Adrenal gland (tissue), 5 donors: ENCODE results near the gene ATXN10.

Experiments used
- POLR2A ChIP-seq, 2 donors: fragments of 450-650 bp; IDR thresholded peaks; one replicate each; pipeline ENCODE4 v1.6.1; 2017; ENCODE audit warnings: antibody characterized with exemption in 2 of 2, mild to moderate bottlenecking in 2 of 2, moderate library complexity in 1 of 2
- TF ChIP-seq, protein P1 (sequence below), 6 experiments: fragments of 450-650 bp in 4 of 6; fragments of 200-600 bp in 2 of 6; sonication (generic) in 1 of 6; IDR thresholded peaks; 1 replicate in 5 of 6; 2 replicates in 1 of 6; pipeline versions ENCODE4 v1.5.1 to v1.8.0; 2016 to 2021; ENCODE audit warnings: antibody characterized with exemption in 6 of 6, mild to moderate bottlenecking in 2 of 6, moderate library complexity in 1 of 6
- donor health status: DM: no; HTN: no; CAD: no.

DNA sequence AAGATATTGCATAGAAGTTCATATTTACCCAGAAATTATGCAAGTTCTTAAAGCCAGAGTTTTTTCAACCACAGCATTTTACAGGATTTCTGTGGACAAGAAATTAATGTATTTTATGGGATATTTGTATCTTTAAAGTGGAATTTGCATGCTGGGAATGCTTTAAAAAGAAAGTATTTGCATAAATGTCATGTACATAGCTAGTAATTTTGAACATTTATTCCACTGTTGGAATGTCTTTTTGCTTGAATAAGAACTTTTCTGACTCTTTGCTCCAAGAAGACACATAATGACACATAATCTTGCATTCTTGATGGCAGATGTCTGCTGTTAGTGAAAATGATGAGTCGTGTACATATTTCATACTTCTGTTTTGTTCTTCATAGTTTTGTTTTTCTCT lies 66.6 kb downstream of the ATXN10 start:
- TF ChIP-seq, protein P1, sequence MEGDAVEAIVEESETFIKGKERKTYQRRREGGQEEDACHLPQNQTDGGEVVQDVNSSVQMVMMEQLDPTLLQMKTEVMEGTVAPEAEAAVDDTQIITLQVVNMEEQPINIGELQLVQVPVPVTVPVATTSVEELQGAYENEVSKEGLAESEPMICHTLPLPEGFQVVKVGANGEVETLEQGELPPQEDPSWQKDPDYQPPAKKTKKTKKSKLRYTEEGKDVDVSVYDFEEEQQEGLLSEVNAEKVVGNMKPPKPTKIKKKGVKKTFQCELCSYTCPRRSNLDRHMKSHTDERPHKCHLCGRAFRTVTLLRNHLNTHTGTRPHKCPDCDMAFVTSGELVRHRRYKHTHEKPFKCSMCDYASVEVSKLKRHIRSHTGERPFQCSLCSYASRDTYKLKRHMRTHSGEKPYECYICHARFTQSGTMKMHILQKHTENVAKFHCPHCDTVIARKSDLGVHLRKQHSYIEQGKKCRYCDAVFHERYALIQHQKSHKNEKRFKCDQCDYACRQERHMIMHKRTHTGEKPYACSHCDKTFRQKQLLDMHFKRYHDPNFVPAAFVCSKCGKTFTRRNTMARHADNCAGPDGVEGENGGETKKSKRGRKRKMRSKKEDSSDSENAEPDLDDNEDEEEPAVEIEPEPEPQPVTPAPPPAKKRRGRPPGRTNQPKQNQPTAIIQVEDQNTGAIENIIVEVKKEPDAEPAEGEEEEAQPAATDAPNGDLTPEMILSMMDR (IDR thresholded peaks at IDR 0.05): no peak
- TF ChIP-seq POLR2A (IDR thresholded peaks at IDR 0.05): no peak
